GM10248 (cell line): ENCODE results near the gene PPIC.

Experiments used
- CTCF ChIA-PET: fragments of 300-600 bp; sonication (Branson Sonifier 250); formaldehyde crosslinking; extraction: SDS; loops from one replicate; lab custom pipeline; 2021; ENCODE audit warnings: antibody characterized with exemption; lab: Yijun Ruan, JAX
- POLR2A ChIA-PET: fragments of 350-650 bp; sonication (Branson Sonifier 250); formaldehyde crosslinking; extraction: SDS; loops from one replicate; lab custom pipeline; 2020; ENCODE audit warnings: antibody characterized with exemption; lab: Yijun Ruan, JAX
- DNase-seq: peaks from one replicate; pipeline ENCODE4 v3.0.0; 2012; ENCODE audit errors: extremely low spot score
- CTCF ChIP-seq: IDR thresholded peaks from 2 replicates; pipeline ENCODE4 v1.5.1; 2012; ENCODE audit warnings: mild to moderate bottlenecking, low read depth; ENCODE audit errors: extremely low read depth, missing control alignments, control extremely low read depth

PPIC gene

GRCh38 chr5:122999947-123000563, 36.5 kb downstream of the PPIC start:
- DNase-seq: peak; percentile 76
- TF ChIP-seq CTCF: peak; percentile 60
- ChIA-PET CTCF (interaction anchor here (0.8 to 3.1 kb wide), 7 partner anchors 13 to 495 kb away, joined by 3 to 15 read pairs (median 3); no protein-coding TSS in a partner anchor), POLR2A (no interaction called here)

DNA sequence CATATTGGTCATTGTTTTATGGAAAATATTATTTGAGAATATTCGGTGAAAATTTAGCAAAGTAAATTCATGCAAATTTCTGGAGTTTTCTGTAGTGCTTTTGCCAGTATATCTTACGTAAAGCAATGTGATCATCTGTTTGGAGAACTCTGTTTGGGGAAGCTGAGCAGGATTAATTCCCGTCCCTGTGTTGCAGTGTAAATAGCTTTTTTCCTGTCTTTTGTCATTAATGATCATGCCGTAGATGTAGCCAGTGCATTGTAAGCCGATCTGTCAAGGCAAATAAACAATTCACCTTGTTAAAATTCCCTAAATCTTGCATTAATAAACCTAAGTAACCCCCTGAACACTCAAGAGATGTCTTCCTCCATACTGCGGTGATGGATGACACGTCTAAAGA, 39.2 kb downstream of the PPIC start:
- TF ChIP-seq CTCF: no peak
- CTCF ChIA-PET: interaction anchor here (0.9 to 1.1 kb wide), 2 partner anchors 37 to 497 kb away, joined by 3 to 4 read pairs; no protein-coding TSS in a partner anchor
- no peak for DNase-seq
- POLR2A ChIA-PET: no interaction called here

- no peak for TF ChIP-seq CTCF
- DNase-seq: no peak
- ChIA-PET POLR2A (no interaction called here), CTCF (interaction anchor here (1.1 to 2.1 kb wide), 3 partner anchors 36 to 480 kb away, joined by 3 to 8 read pairs (median 4); no protein-coding TSS in a partner anchor)
Measured at GRCh38 chr5:122996091-122996490, 40.4 kb downstream of the PPIC start.

- CTCF ChIA-PET: no interaction called here
- POLR2A ChIA-PET: no interaction called here
- no peak for TF ChIP-seq CTCF
- peak; percentile 57 for DNase-seq
Measured at GRCh38 chr5:122985954-122986721, 50.4 kb downstream of the PPIC start.

- no peak for TF ChIP-seq CTCF
- CTCF ChIA-PET: interaction anchor here (0.7 to 1.1 kb wide), 4 partner anchors 8 to 17 kb away, joined by 3 read pairs; no protein-coding TSS in a partner anchor
- no peak for DNase-seq
- POLR2A ChIA-PET: no interaction called here
Measured at GRCh38 chr5:122985006-122985700, 51.4 kb downstream of the PPIC start.

DNA sequence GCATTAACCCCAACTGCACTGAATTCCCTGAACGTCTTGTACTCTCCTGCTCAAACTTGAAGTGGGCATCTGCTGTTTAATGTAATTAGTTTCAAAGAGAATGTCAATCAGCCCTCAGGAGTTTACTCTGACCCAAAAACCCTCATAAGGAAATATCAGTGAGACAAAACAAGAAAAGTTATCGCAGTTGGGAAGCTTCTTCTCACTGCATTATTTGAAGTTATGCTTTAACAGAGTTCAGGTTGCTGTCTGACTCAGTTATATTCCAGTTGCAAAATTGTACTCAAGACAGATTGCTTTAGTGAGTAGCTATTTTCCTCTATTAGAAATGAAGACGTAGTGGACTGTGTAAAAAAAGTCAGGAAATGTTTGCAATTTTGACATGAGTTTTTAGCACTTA, 52.1 kb downstream of the PPIC start:
- CTCF ChIA-PET: interaction anchor here (0.7 to 1.1 kb wide), 5 partner anchors 9 to 18 kb away, joined by 3 read pairs; no protein-coding TSS in a partner anchor
- DNase-seq: no peak
- TF ChIP-seq CTCF: no peak
- POLR2A ChIA-PET: no interaction called here
